HG03439 (cell line): ENCODE measurements around the gene HOXC10.

Experiments
- ATAC-seq: cut with Tn5 transposase; IDR thresholded peaks from one replicate; pipeline ENCODE4 v1.9.1; 2021; ENCODE audit warnings: mild to moderate bottlenecking, moderate library complexity; ENCODE audit not compliant: unreplicated experiment

HOXC10 gene

GRCh38 chr12:53984901-53985691, at the start of gene HOXC10:
HOXC10 (plus strand) TSS chr12:53985146; CDS start chr12:53985260, 114 bp downstream.
- peak; percentile 63 for ATAC-seq

- no peak for ATAC-seq
Measured at GRCh38 chr12:53935383-53936341, 49.3 kb upstream of the HOXC10 start.

- ATAC-seq = no peak
Measured at GRCh38 chr12:53937099-53937498, 47.8 kb upstream of the HOXC10 start.

GRCh38 chr12:53937596-53938325, 47.2 kb upstream of the HOXC10 start:
- ATAC-seq = no peak

GRCh38 chr12:53938326-53939140, 46.4 kb upstream of the HOXC10 start, which contains the start of gene HOXC13:
HOXC13 (plus strand) TSS chr12:53938831; CDS start chr12:53938907, 76 bp downstream.
- ATAC-seq = no peak

GRCh38 chr12:53939141-53940108, 45.5 kb upstream of the HOXC10 start:
- no peak for ATAC-seq

- ATAC-seq = no peak
Measured at GRCh38 chr12:53940443-53941014, 44.4 kb upstream of the HOXC10 start.

GRCh38 chr12:53941187-53941586, 43.8 kb upstream of the HOXC10 start:
- no peak for ATAC-seq

GRCh38 chr12:53941750-53942149, 43.2 kb upstream of the HOXC10 start:
- ATAC-seq = no peak

- no peak for ATAC-seq
Measured at GRCh38 chr12:53942467-53942997, 42.4 kb upstream of the HOXC10 start.

GRCh38 chr12:53944209-53944608, 40.7 kb upstream of the HOXC10 start:
- ATAC-seq = no peak

- no peak for ATAC-seq
Measured at GRCh38 chr12:53944907-53945847, 39.8 kb upstream of the HOXC10 start.

- no peak for ATAC-seq
Measured at GRCh38 chr12:53947743-53948142, 37.2 kb upstream of the HOXC10 start.

GRCh38 chr12:53948650-53949593, 36.0 kb upstream of the HOXC10 start:
- no peak for ATAC-seq

GRCh38 chr12:53949631-53950436, 35.1 kb upstream of the HOXC10 start:
- ATAC-seq = no peak
